GM21528 (cell line): ENCODE measurements around the gene FZD1.
A peak's percentile ranks its signal among the peaks of the same experiment; 100 is the strongest.

Experiments
- ATAC-seq: cut with Tn5 transposase; IDR thresholded peaks from one replicate; pipeline ENCODE4 v1.9.1; 2021; ENCODE audit warnings: mild to moderate bottlenecking, moderate library complexity; ENCODE audit not compliant: unreplicated experiment, low FRiP score

FZD1 gene

GRCh38 chr7:91264924-91265681 is 870 bp downstream of the FZD1 start:
- ATAC-seq = peak; percentile 48

DNA sequence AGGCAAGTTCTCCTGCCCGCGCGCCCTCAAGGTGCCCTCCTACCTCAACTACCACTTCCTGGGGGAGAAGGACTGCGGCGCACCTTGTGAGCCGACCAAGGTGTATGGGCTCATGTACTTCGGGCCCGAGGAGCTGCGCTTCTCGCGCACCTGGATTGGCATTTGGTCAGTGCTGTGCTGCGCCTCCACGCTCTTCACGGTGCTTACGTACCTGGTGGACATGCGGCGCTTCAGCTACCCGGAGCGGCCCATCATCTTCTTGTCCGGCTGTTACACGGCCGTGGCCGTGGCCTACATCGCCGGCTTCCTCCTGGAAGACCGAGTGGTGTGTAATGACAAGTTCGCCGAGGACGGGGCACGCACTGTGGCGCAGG is 1.4 kb downstream of the FZD1 start:
- ATAC-seq = no peak

GRCh38 chr7:91266067-91266688 is 1.9 kb downstream of the FZD1 start:
- no peak for ATAC-seq

DNA sequence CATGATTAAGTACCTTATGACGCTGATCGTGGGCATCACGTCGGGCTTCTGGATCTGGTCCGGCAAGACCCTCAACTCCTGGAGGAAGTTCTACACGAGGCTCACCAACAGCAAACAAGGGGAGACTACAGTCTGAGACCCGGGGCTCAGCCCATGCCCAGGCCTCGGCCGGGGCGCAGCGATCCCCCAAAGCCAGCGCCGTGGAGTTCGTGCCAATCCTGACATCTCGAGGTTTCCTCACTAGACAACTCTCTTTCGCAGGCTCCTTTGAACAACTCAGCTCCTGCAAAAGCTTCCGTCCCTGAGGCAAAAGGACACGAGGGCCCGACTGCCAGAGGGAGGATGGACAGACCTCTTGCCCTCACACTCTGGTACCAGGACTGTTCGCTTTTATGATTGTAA is 2.5 kb downstream of the FZD1 start:
- no peak for ATAC-seq

- no peak for ATAC-seq
Observed at GRCh38 chr7:91267171-91267955, 3.1 kb downstream of the FZD1 start.

- no peak for ATAC-seq
Observed at GRCh38 chr7:91270372-91270771, 6.1 kb downstream of the FZD1 start.

GRCh38 chr7:91276909-91277308 is 12.7 kb downstream of the FZD1 start:
- ATAC-seq = peak; percentile 91

DNA sequence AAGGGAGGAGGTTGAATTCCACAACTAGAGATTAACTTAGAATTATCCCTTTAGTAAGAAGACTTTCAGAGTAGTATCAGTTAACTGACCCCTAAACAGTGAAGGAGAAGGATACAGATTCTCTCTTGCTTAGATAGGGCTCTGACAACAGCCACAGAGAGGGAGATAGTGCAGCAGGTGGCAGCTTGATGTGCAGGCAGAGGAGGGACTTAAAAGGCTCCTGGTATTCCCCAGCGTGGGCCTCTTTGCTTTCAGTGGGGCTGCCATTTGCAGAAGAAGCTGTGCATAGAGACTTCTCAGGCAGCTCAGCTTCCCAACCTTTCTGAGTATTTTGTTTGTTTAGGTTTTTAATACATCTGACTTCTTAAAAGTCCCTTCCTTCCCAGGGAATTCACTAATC is 16.0 kb downstream of the FZD1 start:
- ATAC-seq = no peak

DNA sequence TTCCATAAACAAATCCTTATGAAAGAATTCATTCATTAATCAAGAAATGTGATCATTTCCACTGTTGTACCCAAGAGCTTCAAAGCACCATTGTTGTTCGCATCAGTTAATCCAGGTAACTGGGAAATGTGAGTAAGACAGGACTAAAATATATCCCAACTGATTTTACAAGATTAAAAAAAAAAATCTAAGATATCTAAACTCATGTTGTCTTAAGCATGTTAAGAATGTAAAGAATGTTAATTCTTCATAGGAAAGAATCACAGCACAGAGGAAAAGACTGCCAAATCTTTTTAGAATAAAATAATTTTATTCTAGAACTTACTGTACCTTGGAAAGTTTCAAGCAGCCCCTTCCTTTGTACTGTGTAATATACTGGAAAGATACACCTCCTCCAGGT is 16.4 kb downstream of the FZD1 start:
- no peak for ATAC-seq

- no peak for ATAC-seq
Observed at GRCh38 chr7:91285696-91286355, 21.6 kb downstream of the FZD1 start.

DNA sequence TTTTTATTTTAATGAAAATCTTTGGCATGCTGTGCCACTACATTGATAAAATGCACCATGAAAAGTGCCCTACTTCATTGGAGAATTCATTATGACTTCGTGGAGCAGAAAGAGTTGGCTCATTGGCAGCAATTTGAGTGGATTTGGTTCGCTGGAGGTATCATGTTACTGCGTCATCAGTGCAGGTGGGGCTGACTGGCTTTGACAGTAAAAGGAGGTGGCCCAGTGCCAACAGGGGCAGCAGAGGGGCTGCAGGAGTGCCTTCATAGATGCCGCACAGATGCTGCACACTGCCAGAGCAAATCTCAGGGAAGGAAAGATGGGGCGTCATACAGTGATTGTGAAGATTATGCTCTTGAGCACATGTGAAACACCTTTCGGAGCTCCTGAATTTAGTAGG is 22.2 kb downstream of the FZD1 start:
- ATAC-seq = no peak

DNA sequence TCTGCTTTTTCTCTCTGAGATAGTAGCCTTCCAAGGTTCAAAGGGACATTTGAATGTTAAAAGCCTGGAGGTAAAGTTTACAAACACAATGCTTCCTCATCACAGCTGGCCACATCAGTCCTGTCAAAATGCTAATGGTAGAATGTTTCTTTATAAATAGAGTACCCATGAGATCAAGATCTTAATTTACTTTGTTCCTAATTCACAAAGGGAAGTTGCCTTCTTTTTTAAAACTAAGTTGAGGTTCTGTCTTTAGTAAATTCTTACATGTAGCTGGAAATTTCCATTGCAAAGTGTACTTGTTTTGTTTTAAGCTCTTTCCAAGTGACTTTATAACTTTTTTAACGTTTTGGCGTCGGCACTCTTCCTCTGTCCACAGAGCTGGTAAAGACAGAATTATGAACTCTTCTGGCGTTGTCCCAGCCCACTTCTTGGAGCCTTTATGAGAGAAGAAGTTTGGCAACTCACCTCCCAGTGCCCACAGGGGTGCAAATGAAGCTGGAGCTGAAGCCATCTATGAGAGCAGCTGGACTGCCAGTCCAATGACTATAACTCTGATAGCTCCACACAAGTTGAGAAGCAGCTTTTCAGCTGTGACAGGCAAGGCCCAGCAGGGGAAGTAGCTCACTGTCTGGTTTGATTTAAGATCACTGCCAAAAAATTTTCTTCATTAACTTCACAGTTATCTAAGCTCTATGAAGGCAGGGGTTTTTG is 23.3 kb downstream of the FZD1 start:
- ATAC-seq = no peak

- no peak for ATAC-seq
Observed at GRCh38 chr7:91288208-91288824, 24.1 kb downstream of the FZD1 start.

DNA sequence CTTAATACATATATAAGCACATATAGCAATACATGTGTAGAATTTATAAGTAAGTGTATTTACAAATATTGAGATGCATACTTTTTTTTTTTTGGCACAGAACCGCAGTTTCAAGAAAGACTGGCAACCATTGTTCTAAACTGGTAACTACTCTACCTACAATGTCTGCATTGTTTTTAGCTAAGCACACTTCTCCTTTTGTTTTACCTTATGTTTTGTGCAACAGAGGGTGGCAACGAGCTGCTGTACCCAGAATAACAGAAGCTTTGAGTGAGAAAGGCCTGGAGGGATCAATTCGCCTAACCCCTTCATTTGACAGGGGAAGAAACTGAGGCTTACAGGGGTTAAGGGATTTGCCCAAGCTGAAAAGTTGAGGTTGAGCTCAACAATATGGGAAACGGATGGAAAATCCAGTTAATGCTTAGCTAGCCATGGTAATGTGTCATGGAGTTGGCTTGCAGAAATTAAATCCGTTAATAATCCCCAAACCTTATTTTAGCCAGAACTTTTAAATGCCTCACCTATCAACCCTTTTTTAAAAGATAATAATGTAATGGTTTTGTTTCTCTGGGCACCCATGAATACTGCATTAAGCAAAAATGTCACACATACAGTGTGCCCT is 25.5 kb downstream of the FZD1 start:
- ATAC-seq = no peak

- no peak for ATAC-seq
Observed at GRCh38 chr7:91291302-91291701, 27.1 kb downstream of the FZD1 start.

DNA sequence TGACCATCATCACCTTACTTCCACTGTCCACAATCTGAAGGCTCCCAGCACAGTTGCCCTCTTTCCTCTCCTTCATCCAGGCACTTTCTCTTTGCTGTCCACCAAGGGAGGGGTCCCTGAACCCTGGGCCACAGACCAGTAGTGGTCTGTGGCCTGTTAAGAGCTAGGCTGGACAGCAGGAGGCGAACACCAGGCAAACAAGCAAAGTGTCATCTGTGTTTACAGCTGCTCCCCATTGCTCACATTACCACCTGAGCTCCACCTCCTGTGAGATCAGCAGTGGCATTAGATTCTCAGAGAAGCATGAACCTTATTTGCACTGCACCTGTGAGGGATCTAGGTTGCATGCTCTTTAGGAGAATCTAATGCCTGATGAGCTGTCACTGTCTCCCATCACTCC is 27.7 kb downstream of the FZD1 start:
- ATAC-seq = no peak

- ATAC-seq = no peak
Observed at GRCh38 chr7:91292506-91292905, 28.3 kb downstream of the FZD1 start.

- ATAC-seq = no peak
Observed at GRCh38 chr7:91293136-91293535, 28.9 kb downstream of the FZD1 start.

- ATAC-seq = no peak
Observed at GRCh38 chr7:91293840-91294239, 29.6 kb downstream of the FZD1 start.
